ENCODE results near the gene SCO2.

DNA sequence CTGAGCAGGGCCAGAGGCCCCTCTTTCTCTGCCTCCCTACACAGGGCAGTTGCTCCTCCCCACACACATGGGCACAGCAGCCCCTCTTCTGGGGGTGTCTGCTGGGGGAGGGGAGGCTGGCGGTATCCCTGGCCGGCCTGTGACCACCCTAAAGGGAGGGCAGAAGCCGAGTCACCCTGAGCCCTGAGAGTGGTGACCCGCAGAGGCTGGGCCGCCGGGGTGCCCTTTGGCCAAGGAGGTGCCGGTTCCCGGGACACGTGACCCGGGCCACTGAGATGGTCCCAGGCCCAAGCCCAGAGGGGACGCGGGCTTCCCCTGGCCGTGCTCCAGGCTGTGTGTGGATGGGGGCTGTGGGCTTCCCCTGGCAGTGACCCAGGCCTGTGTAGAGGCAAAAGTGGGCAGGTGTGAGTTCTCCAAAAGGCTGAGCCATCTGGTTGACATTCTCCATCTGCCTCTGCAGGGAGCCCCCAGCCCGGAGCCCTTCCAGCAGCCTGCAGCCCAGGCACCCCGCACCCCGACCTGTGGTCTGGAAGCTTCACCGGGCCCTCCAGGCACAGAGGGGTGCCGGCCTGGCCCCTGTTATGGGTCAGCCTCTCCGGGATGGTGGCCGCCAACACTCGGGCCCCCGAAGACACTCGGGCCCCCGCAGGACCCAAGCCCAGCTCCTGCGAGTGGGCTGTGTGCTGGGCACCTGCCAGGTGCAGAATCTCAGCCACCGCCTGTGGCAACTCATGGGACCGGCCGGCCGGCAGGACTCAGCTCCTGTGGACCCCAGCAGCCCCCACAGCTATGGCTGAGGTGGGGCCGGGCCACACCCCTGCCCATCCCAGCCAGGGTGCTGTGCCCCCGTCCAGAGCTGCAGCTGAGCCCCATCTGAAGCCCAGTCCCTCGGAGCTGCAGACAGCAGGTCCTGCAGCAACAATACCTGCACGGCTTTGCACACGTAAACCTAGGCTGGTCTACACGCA lies 43.0 kb downstream of the SCO2 start:
- TF ChIP-seq, protein P1, sequence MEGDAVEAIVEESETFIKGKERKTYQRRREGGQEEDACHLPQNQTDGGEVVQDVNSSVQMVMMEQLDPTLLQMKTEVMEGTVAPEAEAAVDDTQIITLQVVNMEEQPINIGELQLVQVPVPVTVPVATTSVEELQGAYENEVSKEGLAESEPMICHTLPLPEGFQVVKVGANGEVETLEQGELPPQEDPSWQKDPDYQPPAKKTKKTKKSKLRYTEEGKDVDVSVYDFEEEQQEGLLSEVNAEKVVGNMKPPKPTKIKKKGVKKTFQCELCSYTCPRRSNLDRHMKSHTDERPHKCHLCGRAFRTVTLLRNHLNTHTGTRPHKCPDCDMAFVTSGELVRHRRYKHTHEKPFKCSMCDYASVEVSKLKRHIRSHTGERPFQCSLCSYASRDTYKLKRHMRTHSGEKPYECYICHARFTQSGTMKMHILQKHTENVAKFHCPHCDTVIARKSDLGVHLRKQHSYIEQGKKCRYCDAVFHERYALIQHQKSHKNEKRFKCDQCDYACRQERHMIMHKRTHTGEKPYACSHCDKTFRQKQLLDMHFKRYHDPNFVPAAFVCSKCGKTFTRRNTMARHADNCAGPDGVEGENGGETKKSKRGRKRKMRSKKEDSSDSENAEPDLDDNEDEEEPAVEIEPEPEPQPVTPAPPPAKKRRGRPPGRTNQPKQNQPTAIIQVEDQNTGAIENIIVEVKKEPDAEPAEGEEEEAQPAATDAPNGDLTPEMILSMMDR (optimal IDR thresholded peaks at IDR 0.05 in 1 of 3, IDR thresholded peaks at IDR 0.05 in 1 of 3, conservative IDR thresholded peaks at IDR 0.05 in 1 of 3; ENCODE audit: extremely low read depth in 1 of 3, insufficient read depth in 2 of 3, low read length in 3 of 3): no peak
- TF ChIP-seq EZH2 (IDR thresholded peaks at IDR 0.05; ENCODE audit: low read length): no peak
